CD4-positive, alpha-beta T cell treated with Interleukin-21 for 1 hour (primary cell): ENCODE data around the gene NDFIP2.

Experiments used
- DNase-seq: peaks from one replicate; pipeline ENCODE4 v3.0.0-alpha.2; 2020

The NDFIP2 gene

GRCh38 chr13:79480954-79481684 is at the start of gene NDFIP2:
Gene NDFIP2, plus strand, starts transcription at chr13:79481155. Its CDS starts 49 bp downstream, at chr13:79481204.
- peak; percentile 87 for DNase-seq

DNA sequence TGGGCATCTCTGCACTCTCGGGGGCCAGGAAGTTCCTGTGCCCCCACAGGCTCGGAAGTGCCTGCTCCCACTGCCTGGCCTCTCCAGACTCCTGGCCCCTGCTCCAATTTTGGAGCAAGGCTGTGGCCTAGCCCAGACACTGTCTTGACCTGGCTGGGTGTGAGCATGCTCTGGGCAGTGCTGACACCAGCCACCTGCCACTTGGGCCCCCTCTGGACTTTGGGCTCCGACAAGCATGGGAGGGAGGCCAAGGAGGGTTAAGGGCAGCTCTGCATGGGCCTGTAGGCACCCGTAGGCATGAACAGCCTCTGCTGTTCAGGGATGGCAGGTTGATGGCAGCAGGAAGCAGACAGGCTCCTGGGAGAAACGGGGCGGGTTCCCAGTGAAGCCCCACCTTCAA is 48.9 kb upstream of the NDFIP2 start:
- no peak for DNase-seq

GRCh38 chr13:79432992-79433391 is 48.0 kb upstream of the NDFIP2 start:
- no peak for DNase-seq

GRCh38 chr13:79434556-79434955 is 46.4 kb upstream of the NDFIP2 start:
- no peak for DNase-seq

DNA sequence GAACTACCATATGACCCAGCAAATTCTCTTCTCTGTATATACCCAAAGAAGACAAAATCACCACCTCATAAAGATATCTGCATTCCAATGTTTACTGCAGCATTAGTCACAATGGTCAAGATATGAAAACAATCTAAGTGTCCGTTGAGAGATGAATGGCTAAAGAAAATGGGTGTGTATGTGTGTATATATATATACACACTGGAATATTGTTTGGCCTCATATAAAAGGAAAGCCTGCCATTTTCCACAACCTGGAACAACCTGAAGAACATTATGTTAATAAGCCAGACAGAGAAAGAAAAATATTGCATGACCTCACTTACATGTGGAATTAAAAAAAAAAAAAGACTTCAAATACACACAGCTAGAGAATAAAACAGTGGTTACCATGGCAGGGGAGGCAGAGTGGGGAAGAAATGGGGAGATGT is 45.4 kb upstream of the NDFIP2 start:
- DNase-seq, result no peak

DNA sequence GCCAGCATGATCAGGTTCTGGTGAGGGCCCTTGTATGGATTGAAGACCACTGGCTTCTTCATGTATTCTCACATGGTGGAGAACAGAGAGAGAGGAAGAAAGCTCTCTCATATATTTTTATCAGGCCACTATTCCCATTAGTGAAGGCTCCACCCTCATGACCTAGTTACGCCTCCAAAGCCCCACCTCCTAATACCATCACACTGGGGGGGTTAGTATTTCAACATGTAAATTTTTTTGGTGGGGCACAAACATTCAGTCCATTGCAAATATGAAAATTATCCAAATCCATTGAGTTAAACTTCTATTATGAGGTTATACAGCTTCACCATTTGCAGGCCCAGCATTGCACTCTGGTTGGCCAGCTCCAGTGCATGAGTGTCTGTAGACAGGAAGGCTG is 41.7 kb upstream of the NDFIP2 start:
- no peak for DNase-seq

GRCh38 chr13:79440958-79441528 is 39.9 kb upstream of the NDFIP2 start:
- DNase-seq, result no peak

GRCh38 chr13:79442221-79442620 is 38.7 kb upstream of the NDFIP2 start:
- no peak for DNase-seq

DNA sequence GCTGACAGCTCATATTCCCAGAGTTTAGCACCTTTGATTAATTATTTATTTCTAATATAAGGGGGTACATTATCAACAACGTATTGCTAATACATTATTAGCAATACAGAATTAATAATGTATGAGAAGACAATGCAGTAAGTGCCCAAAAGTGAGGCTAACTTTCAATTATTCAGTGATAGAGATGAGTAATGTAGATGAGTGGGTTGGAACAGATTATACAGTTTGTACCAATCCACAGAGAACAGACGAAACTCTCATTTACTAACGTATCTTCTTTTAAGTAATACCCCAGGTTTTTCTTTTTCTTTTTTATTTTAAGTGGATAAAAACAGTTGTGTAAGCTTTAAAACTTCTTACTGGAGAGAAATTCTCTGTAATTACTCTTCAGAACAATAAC is 38.2 kb upstream of the NDFIP2 start:
- DNase-seq, result no peak

GRCh38 chr13:79445968-79446645 is 34.8 kb upstream of the NDFIP2 start:
- DNase-seq, result no peak

DNA sequence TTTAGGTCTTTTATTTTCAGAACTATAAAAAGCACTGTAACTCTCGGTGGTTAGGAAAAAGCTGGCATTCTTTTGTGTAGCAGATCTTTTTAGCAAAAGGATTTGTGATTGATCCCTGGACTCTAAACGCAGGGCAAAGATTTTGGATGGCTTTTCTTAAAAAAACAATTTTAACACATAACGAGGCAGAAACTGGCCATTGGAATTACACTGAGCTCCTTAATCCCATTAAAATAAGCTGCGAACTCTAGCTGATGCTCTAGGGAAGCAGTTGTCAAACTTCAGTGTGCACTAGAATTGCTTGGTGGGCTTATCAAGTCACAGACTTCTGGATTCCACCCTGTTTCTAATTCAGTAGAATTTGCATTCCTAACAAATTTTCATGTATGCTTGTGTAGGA is 33.8 kb upstream of the NDFIP2 start:
- DNase-seq, result no peak

GRCh38 chr13:79447741-79448140 is 33.2 kb upstream of the NDFIP2 start:
- DNase-seq, result no peak

DNA sequence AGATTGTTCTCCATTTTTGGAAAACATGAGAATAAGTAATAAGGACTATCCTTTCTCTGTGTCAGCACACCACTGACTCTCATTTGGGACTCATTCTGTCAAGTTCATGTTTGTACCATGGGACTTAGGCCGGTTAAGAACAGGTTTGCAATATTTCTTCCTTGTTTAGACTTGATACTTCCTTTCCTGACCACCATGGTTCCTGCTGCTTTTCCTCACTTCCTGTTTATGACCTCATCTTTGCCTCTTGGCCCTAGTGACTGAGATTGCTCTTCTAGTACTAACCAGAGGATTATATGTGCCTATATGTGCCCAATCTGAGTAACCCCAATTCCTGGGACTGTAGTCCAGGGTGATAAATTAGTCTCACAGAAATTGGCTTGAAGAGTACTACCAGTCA is 32.5 kb upstream of the NDFIP2 start:
- peak; percentile 9 for DNase-seq

- no peak for DNase-seq
Observed at GRCh38 chr13:79450110-79450509, 30.8 kb upstream of the NDFIP2 start.

DNA sequence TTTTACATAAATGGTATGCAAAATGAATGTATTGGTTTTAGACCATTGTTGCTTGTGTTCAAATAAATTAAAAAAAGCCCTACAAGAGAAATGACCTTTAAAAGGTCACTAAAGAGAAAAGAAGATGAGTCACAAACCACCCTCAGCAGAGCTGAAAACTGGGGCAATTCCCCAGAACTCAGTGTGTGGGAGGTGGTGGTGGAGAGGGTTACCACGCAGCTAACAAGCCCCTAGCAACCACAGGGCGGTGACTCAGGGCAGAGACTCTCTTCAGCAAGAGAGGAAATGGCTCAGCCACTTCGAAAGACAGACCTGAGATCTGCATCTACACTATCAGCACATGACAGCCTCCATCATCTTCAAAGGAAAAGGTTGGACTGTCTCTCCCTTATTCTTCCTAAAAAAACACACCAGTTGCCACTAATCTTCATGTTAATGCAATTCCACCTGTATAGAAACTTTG is 29.4 kb upstream of the NDFIP2 start:
- peak; percentile 82 for DNase-seq

- no peak for DNase-seq
Observed at GRCh38 chr13:79452239-79452913, 28.6 kb upstream of the NDFIP2 start.

DNA sequence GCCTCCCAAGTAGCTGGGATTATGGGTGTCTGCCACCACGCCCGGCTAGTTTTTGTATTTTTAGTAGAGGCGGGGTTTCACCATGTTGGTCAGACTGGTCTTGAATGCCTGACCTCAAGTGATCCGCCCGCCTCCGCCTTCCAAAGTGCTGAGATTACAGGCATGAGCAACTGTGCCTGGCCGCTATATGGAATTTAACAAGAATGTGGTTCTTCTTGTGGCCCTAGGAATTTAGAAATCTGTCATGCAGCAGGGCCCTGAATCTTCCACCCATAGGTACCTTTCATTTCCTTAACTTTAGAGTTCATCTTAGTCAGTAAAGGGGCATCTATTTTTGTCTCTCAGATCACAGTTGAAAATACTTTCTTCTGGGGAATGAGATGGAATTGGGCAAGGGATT is 25.6 kb upstream of the NDFIP2 start:
- DNase-seq, result no peak

DNA sequence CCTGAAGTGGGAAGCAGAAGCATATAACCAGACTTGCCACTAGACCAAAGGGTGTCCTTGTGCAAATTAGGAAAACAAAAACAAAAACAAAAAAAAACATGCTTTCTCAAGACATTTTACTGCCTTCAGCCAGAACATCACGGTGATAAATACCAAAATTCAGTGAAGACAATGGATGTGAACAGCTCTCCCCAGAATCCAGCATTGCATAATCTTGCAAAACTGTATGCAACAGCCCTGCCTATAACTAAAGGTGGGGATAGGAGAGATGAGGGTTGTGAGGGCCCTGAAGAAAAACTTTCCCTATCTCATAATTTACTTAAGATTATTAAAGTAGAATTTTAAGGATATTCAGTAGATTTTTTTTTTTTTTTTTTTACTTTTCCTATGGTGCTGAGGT is 24.9 kb upstream of the NDFIP2 start:
- no peak for DNase-seq

DNA sequence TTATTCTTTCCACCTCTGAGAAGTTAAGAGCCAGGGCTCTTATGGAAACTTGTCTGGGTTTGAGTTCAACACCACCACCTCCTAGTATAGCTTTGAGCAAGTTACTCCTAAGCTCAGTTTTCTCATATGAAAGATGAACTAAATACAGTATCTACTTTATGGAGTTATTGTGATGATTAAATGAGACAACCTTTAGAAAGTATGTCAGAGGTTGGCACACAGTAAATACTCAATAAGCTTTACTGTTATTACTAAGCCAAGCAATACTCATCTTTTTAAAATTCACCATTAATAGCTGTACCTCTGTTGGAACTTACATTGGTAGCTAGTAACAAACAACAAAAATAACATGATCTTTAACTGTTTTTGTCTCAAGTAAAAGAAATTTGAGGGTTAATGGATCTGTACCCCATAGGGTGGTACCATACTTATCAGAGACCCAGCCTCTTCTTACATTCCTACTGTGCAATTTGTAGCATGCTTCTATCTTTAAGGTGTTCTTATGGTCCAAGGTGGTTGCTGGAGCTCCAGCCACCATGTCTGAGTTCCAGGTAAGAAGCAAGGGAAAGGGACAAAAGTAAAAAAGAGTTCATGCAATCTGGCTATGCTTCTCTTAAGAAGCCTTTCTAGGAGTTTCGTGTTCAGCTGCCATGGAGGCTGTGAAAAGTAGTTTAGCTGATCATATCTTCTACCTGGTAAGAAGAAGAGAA is 24.1 kb upstream of the NDFIP2 start:
- no peak for DNase-seq

- no peak for DNase-seq
Observed at GRCh38 chr13:79457390-79457789, 23.6 kb upstream of the NDFIP2 start.

DNA sequence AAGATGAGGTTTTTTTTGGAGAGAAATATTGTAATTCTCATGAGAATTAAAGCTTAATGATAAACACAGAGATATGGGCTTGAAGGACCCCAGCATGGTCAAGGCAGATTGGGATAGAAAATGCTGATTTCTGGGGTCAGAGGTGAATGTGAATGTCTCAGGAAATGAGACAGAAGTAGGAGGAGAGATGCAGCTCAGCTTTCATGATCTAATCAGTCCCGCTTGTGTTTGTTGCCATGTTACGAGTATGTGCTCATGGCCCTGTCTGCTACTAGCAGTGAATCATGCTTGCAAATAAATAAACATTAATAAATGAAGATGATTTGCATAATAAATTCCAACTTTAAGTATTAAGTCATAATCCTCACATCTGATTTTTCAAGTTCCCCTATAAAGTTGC is 23.0 kb upstream of the NDFIP2 start:
- DNase-seq, result peak; percentile 29

DNA sequence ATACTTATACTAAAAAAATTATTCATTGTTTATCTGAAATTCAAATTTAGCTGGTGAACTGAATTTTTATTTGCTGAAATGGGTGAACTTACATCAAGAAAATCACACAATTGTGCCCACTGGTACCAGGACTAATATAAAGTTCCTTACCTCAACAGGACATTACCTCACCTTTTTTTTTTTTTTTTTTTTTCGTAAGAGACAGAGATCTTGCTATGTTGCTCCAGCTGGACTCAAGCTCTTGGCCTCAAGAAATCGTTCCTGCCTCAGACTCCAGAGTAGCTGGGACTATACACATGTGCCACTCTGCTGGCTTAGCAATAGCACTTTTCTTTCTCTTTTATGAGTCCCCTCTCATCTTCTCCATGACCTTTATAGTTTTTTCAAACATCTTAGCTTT is 22.5 kb upstream of the NDFIP2 start:
- no peak for DNase-seq

DNA sequence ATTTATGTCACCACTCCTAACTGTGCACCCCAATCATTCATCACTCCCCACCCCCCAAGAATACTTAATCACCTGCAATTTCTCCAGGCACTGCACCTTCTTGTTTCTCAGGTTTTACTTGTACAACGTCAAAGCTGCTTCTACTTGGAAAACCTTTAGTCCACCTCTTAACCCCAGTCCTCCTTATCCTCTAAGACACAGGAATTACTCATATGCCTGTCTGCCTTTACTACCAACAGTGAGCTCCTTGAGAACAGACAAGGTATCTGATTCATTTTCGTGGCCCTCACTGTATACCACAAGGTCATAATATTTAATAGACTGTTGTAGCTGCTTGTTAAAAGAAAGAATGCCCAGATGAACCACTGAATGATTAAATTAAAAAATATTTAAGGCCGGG is 21.0 kb upstream of the NDFIP2 start:
- no peak for DNase-seq
